ENCODE results near the gene EIF4E1B. TPM values are rescaled to one million over a fixed set of nuclear protein-coding genes. Genes with fewer than 3 reads are reported as not detected.

EIF4E1B gene
- total and polyA plus RNA-seq, 2 experiments from 2014 or later: not detected

DNA sequence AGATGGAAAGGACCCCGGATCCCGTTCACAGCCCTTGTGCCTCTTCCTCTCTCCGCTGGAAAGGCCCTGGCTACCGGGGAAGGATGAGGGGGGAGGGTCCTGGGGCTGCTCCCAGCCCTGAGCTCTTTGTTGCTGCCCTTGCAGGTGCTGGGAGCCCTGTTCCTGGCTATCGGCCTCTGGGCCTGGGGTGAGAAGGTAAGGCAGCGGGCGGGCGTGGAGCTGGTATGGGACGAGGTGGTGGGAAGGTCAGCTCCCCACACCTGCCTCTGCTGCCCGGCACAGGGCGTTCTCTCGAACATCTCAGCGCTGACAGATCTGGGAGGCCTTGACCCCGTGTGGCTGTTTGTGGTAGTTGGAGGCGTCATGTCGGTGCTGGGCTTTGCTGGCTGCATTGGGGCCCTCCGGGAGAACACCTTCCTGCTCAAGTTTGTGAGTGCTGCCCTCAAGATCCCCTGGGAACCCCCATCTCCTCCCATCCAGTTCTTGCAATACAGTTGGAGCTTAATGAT is 21.1 kb downstream of the EIF4E1B start:
- Histone ChIP-seq H3K4me1 (ENCODE audit: low read depth) (no peaks in the 10 kb centered on the region), H3K9me3 (ENCODE audit: low read depth) (no peaks in the 10 kb centered on the region), H3K4me3 (no peak overlapping the region), H3K27me3 (no peaks in the 10 kb centered on the region), H3K36me3 (peaks cover 7% of the 10 kb centered on the region), H3K27ac (no peak overlapping the region)
- TF ChIP-seq, protein P1, sequence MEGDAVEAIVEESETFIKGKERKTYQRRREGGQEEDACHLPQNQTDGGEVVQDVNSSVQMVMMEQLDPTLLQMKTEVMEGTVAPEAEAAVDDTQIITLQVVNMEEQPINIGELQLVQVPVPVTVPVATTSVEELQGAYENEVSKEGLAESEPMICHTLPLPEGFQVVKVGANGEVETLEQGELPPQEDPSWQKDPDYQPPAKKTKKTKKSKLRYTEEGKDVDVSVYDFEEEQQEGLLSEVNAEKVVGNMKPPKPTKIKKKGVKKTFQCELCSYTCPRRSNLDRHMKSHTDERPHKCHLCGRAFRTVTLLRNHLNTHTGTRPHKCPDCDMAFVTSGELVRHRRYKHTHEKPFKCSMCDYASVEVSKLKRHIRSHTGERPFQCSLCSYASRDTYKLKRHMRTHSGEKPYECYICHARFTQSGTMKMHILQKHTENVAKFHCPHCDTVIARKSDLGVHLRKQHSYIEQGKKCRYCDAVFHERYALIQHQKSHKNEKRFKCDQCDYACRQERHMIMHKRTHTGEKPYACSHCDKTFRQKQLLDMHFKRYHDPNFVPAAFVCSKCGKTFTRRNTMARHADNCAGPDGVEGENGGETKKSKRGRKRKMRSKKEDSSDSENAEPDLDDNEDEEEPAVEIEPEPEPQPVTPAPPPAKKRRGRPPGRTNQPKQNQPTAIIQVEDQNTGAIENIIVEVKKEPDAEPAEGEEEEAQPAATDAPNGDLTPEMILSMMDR (IDR thresholded peaks at IDR 0.05; ENCODE audit: low read depth, low read length): no peak
- no peak for DNase-seq (ENCODE audit: low read depth in 1 of 2, low spot score in 1 of 2)

DNA sequence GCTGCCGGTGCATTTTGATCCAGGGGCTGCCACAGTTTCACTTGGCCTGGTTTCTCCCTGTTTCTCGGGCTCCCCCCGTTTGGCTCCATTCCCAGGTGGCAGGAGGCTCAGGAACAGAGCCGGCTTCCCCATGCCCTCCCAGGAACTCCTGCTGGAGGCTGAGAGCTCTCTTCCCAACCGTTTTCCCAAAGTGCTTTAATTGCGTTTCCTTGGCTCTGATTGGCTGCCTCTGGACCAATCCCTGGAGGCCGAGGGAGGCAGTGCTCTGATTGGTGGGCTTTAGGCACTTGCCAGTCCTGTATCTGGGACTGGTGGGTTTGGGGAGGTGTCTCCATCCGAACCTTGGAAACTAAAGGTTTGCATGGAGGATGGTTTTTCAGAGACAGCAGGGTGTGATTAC is 21.7 kb downstream of the EIF4E1B start:
- H3K4me3 ChIP-seq: no peak overlapping the region
- no peak for DNase-seq (ENCODE audit: low read depth in 1 of 2, low spot score in 1 of 2)
- peaks cover 7% of the 10 kb centered on the region for H3K36me3 ChIP-seq
- no peaks in the 10 kb centered on the region for H3K27me3 ChIP-seq
- no peaks in the 10 kb centered on the region for H3K9me3 ChIP-seq (ENCODE audit: low read depth)
- H3K27ac ChIP-seq: no peak overlapping the region
- no peaks in the 10 kb centered on the region for H3K4me1 ChIP-seq (ENCODE audit: low read depth)
- TF ChIP-seq, protein P1 (IDR thresholded peaks at IDR 0.05; ENCODE audit: low read depth, low read length): no peak

DNA sequence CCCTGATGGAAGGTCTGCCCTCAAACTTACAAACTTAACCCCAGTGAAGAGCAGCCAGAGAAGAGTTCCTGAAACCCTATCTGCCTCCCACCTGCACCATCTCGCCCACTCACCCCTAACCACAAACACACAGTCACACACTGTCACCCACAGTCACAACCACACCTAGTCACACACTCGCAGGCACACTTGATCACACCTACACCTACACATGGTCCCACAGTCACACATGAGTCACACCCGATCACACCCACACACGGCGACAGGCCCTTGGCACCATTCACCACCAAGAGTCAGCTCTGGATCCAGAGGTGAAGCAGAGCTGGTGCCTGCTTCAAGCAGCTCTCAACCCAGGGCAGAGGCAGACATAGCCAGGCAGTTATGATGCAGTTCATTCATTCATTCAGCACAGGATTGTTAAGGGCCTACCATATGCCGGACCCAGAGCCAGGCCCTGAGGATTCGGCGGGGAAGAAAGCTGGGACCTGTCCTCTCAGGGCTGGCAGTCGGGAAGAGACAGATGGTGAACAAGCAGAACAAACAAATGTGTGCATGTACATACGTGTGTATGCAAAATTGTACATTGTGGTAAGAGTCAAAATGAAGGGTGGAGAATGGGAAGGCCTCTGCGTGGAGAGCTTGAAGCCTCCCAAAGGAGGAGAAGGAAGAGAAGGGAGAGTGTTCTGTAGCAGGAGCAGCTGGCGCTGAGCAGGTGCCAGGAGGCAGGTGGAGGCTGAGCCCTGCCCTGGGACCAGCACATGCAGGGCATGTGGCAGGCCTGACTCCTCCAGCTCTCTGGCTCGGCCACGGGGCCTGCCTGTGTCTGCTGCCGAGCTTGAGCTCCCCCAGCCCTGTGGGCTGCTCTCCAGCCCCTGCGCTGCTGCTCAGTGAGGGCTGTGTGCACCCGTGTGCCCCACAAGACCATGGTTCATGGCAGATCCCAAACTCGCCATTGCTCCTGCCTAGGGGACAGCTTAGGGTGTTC is 23.2 kb downstream of the EIF4E1B start:
- Histone ChIP-seq H3K36me3 (peaks cover 7% of the 10 kb centered on the region), H3K9me3 (ENCODE audit: low read depth) (no peaks in the 10 kb centered on the region), H3K4me1 (ENCODE audit: low read depth) (no peaks in the 10 kb centered on the region), H3K27me3 (no peaks in the 10 kb centered on the region), H3K27ac (no peak overlapping the region), H3K4me3 (no peak overlapping the region)
- TF ChIP-seq, protein P1 (IDR thresholded peaks at IDR 0.05; ENCODE audit: low read depth, low read length): no peak
- DNase-seq (ENCODE audit: low read depth in 1 of 2, low spot score in 1 of 2): no peak

DNA sequence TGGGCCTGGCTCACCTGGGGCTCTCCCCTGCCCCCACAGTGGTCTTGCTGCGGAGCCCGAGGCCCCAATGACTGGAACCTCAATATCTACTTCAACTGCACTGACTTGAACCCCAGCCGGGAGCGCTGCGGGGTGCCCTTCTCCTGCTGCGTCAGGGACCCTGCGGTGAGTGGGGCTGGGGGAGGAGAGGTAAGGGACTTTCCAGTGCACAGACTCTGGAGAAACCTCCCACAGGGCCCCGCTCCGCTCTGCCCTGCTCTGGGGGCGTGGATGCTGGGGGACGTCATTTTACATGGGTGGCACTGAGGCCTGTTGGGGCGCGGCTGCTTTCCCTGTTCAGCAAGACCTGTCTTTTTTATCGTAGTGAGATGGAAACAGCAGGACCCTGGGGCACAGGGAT is 24.4 kb downstream of the EIF4E1B start:
- TF ChIP-seq, protein P1 (IDR thresholded peaks at IDR 0.05; ENCODE audit: low read depth, low read length): no peak
- Histone ChIP-seq H3K36me3 (peaks cover 7% of the 10 kb centered on the region), H3K27ac (no peak overlapping the region), H3K27me3 (no peaks in the 10 kb centered on the region), H3K4me1 (ENCODE audit: low read depth) (no peaks in the 10 kb centered on the region), H3K9me3 (ENCODE audit: low read depth) (no peaks in the 10 kb centered on the region), H3K4me3 (no peak overlapping the region)
- DNase-seq (ENCODE audit: low read depth in 1 of 2, low spot score in 1 of 2): no peak

DNA sequence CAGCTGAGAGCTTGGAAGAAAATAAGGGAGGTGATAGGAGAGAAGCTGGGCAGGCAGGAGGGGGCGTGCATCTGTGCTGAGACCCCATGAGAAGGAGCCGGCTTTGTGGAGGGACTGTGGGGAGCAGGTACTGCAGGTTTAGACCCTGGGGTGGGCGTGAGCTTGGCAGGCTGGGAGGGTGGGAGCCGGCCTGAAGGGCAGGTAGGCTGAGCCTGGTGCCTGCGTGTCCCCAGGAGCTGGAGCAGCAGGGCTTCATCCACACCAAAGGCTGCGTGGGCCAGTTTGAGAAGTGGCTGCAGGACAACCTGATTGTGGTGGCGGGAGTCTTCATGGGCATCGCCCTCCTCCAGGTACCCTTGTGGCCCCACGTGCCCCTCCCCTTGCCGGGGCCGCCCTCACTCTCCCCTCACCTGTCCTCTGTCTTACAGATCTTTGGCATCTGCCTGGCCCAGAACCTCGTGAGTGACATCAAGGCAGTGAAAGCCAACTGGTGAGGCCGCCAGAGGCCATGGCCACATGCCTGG is 26.1 kb downstream of the EIF4E1B start:
- no peak for DNase-seq (ENCODE audit: low read depth in 1 of 2, low spot score in 1 of 2)
- Histone ChIP-seq H3K27me3 (no peaks in the 10 kb centered on the region), H3K4me3 (no peak overlapping the region), H3K4me1 (ENCODE audit: low read depth) (no peaks in the 10 kb centered on the region), H3K36me3 (peaks cover 7% of the 10 kb centered on the region), H3K9me3 (ENCODE audit: low read depth) (no peaks in the 10 kb centered on the region), H3K27ac (no peak overlapping the region)
- TF ChIP-seq, protein P1 (IDR thresholded peaks at IDR 0.05; ENCODE audit: low read depth, low read length): no peak
